HG02885 (cell line): Measurements from ENCODE around the gene RPL10.

ENCODE experiments used
- ATAC-seq: cut with Tn5 transposase; IDR thresholded peaks from one replicate; pipeline ENCODE4 v1.9.1; 2021; ENCODE audit warnings: mild to moderate bottlenecking; ENCODE audit not compliant: unreplicated experiment, poor library complexity

RPL10 gene

DNA sequence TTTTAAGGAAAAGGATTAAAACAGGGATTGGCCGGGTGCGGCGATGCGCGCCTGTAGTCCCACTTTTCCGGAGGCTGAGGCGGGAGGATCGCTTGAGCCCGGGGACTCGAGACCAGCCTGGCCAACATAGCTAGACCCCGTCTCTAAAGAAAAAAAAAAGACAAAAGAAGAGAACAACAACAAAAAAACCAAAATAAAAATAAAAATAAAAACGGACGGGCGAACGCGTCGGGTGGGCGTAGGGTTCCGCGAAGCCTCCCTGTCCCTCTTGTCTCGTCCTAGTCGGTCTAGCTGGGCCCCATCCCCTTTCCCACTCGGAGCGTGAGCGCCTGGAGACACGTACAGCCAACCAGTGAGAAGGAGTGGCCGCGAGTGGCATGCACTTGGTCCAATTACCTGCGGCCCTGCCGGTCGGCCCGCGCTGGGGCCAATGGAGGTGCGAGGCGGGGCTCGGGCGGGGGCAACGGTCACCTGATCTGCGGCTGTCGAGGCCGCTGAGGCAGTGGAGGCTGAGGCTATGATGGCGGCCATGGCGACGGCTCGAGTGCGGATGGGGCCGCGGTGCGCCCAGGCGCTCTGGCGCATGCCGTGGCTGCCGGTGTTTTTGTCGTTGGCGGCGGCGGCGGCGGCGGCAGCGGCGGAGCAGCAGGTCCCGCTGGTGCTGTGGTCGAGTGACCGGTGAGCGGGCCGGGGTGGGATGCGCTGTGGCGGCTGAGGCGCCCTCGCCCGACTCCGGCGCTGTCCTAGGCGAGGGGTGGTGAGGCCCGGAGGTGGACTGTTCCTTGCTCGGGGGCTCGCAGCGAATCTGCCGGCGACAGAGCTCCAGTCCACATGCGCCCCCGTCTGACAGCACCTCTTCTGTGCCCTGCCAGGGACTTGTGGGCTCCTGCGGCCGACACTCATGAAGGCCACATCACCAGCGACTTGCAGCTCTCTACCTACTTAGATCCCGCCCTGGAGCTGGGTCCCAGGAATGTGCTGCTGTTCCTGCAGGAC is 30.3 kb downstream of the RPL10 start, which contains the start of gene ATP6AP1:
Gene ATP6AP1, plus strand, starts transcription at position 502 of the 996 bp plus-strand sequence. Its CDS starts 16 bp downstream, at position 518.
- ATAC-seq: peak; percentile 97

DNA sequence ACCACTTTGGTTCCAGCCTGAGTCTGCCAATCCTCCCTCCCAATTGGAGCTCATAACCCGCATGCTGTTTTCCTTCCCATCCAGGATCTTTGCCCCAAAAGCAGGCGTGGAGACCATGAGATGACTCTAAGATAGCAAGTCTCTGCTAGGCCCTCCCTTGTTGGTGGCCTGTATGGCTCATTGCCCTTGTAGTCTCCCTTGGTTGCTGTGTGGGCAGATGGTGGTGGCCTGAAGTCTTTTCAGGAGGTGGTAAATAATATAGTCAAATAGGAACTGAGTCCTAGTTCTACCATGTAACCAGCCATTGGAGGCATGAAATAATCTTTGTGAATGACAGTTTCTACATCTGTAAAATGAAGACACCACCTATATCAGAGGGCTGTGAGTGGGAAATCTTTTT is 31.5 kb downstream of the RPL10 start:
- ATAC-seq: no peak

DNA sequence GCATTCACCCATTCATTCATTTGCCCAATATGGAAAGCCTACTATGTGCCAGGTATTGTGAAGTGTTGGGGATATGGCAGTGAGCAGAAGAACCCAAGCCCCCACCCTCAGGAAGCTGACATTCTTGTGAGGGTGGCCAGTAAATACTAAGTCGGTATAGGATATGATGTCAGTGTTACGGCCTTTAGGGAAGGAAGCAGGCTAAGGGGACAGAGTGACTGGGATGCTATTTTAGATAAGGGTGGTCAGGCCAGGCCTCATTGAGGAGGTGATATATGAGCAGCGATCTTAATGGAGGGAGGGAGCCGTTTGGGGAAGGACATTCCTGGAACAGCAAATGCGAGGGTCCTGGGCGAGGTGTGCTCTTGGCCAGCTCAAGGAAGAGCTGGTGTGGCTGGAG is 32.3 kb downstream of the RPL10 start:
- ATAC-seq: no peak

DNA sequence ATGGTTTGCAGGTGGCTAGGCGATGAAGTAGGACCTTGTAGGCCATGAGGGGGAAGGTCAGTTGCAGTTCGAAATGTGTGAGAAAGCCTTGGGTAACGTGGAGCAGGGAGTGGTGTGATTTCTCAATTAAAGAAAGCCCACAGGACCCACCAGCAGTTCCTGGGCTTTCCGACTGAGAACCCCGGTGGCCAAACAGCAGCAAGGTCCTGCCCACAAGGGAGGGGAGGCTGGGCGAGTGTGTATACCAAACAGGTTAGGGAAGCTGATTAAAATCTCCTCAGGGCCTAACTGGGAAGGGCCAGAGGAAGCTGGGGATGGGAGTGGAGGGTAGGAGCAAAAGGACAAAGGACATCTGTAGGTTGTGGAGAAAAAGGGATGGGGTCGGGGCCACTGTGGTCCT is 32.7 kb downstream of the RPL10 start:
- no peak for ATAC-seq

DNA sequence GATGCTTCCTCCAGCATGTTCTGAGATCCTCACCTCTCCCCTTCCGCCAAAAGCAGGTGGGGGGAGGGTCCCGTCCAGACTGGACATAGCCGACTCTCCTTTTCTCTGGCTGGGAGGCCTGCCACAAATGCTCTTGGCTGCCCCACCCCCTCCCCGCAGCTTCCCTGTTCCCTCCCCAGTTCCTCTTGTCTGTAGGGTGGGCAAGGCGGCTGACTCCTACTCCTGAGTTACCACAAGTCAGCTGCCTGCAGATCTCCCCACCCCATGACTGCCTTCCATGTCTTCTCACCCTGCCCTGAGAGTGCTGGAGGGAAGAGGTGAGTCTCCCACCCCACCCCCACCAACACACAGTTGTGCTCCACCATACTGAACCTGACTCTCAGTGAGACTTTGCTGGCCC is 33.2 kb downstream of the RPL10 start:
- no peak for ATAC-seq

DNA sequence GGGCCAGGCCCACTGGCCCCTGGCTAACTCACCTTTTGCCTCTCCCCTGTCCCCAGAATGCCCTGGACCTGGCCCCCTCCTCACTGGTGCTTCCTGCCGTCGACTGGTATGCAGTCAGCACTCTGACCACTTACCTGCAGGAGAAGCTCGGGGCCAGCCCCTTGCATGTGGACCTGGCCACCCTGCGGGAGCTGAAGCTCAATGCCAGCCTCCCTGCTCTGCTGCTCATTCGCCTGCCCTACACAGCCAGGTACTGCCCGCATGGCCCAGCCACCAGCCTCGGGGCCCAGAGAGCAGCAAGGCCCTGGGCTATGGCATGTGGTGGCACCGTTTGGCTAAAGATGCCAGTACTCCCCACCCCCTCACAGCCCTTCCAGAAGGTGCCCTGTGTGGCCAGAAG is 34.0 kb downstream of the RPL10 start:
- ATAC-seq: no peak

DNA sequence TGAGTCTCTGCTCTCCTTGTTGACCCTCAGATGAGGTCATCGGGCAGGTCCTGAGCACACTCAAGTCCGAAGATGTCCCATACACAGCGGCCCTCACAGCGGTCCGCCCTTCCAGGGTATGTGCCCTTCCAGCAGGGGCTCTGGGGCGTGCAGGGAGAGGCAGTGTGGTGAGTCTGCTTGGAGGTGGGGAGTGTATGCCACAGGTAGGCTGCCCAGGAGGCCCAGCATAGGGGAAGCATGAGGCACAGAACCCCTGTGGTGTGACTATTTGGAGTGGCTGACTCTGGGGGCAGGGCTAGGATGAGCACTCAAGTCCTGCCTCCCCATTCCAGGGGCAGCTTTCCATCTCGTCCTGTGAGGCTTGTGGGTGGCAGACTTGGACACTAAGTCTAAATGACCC is 35.4 kb downstream of the RPL10 start:
- no peak for ATAC-seq

DNA sequence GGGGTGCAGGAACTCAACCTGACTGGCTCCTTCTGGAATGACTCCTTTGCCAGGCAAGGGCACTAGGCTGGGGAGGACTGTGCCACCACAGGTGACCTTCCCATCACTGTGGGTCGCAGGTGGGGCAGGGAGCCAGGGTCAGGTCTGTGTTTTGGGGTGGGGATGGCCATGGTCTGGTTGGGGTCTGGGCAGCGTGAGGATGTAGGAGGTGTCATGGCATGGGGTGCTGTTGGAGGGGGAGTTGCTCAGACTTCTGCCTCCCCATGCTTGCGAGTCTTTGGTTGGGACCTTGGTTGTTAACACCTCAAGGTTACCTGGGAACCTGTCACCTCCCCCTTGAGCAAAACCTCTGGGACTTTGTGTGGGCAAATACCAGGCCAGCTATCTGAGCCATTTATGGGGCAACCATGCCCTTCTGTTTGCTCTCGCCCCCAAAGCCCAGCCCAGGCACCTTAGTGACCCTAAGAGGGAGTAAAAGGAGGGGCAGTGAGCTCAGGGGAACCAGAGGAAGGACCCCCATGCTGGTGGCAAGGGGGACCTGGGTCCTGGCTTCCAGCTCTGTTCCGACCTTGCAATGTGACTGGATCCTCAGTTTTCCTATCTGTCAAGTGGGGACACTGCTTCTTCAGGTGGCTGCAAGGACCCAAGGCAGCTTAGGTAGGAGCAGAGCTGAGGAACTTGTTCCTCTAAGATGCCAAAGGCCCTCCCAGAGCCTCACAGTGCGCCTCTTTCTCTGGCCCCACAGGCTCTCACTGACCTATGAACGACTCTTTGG is 36.4 kb downstream of the RPL10 start:
- no peak for ATAC-seq

DNA sequence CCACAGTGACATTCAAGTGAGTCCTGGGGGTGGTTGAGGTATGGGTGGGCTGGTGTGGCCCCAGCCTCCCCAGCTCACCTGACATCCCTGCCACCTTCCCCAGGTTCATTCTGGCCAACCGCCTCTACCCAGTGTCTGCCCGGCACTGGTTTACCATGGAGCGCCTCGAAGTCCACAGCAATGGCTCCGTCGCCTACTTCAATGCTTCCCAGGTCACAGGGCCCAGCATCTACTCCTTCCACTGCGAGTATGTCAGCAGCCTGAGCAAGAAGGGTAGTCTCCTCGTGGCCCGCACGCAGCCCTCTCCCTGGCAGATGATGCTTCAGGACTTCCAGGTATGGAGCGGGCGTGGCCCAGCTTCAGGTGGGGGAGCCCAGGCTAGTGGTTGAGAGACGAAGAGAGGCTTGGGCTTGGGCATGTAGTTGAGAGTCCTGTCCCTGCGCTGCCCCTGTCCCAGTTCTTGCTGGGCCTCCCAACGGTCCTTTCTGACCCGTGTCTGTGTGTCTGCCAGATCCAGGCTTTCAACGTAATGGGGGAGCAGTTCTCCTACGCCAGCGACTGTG is 37.1 kb downstream of the RPL10 start:
- ATAC-seq: no peak

DNA sequence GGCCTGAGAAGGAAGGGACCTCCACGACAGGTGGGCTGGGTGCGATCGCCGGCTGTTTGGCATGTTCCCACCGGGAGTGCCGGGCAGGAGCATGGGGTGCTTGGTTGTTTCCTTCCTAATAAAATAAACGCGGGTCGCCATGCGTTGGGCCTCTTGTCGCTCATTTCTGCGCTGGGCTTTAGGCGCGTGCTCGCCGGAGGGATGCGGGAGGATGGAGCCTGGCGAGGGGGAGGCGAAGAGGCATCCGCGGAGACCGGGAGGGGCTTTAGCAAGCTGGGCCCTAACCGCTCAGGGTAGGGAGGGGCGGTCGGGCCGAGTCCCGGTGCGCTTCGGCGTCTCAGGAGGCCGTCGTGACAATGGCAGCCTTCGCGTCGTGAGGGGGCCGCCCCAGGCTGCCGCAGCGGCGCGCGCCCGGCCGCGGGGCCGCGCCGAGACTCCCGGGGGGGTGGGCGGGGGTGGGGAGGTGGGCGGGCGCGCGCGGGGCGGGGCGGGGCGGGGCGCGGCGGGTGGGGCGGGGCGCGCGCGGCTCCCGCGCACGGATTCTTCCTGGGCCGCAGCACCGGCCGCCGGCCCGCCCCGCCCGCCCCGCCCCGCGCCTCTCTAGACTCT is 38.3 kb downstream of the RPL10 start:
- peak; percentile 50 for ATAC-seq

DNA sequence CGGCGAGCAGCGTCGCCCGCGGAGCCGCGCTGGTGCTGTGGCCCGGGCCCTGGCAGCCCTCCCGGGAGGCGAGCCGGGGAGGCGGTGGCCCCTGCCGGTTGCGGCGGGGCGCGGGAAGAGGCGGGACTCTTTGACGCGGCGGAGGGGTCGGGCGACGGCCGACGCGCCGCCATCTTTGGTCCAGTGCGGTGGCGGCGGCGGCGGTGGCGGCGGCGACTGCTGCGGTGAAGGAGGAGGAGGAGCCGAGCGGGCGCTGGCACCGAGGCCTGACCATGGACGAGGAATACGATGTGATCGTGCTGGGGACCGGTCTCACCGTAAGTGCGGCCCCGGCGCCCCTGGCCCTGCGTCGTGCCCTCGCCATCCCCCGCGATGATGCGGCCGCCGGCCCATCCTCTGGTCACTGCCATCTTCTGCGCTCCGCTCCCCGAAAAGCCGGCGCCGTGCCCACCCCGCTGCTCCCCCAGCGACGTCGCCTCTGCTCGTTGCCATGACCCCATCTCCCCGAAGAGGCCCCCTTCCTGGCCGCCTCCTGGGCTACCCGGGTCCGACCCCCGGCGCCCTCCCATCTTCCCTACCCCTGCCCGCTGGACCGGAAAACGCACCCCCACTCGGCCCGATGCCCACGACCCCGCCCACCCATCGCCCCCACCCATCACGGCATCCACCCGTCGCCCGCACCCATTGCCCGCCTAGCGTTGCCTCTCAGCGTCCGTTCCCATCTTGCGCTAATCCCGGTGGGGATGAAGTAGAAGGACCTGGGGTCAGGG is 39.0 kb downstream of the RPL10 start, which contains the start of gene GDI1:
Gene GDI1, plus strand, starts transcription at position 172 of the 770 bp plus-strand sequence. Its CDS starts 101 bp downstream, at position 273.
- peak; percentile 52 for ATAC-seq

DNA sequence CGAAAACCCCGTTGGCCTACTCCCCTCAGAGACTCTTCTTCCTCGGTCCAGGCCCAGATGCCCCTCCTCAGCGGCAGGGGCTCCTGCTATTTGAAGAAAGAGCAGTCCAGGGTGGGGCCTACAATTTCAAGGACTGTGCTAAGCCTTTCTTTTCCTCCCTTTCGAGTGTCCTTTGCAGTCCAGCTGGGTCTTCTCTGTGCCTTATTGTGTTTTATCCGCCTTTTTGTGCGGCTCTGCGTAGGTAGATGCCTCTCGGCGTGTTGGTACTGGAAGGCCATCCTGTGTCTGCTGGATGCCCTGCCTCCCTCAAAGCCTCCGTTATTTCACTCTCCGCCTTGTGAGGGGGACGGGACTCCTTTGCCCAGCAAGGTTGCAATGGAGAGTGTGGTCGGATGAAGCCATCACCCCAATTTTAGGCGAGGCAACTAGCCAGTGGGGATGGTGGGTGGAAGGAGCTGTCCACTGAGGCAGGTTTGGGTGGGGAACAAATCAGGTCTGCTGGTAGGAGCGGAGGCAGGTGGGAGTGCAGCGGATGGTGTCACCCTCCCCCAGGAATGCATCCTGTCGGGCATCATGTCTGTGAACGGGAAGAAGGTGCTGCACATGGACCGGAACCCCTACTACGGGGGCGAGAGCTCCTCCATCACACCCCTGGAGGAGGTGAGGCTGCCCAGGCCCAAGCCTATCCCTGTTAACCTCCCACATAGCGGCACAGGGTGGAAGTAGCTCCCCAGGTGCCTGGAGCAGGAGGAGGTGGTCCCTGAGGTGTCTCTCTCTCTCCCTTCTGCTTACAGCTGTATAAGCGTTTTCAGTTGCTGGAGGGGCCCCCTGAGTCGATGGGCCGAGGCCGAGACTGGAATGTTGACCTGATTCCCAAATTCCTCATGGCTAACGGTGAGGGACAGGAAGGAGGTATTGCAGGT is 40.1 kb downstream of the RPL10 start:
- no peak for ATAC-seq

DNA sequence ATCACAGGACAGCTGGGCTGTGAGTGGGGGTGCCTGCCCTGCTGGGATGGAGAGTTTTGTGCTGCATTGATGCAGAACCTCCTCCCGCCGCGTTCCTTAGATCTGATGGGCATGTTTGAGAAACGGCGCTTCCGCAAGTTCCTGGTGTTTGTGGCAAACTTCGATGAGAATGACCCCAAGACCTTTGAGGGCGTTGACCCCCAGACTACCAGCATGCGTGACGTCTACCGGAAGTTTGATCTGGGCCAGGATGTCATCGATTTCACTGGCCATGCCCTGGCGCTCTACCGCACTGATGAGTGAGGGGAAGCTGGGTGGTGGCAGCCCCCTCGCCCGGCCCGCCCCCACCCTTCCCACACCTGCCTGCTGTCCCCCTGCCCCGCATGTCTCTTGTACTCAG is 41.7 kb downstream of the RPL10 start:
- ATAC-seq: no peak

DNA sequence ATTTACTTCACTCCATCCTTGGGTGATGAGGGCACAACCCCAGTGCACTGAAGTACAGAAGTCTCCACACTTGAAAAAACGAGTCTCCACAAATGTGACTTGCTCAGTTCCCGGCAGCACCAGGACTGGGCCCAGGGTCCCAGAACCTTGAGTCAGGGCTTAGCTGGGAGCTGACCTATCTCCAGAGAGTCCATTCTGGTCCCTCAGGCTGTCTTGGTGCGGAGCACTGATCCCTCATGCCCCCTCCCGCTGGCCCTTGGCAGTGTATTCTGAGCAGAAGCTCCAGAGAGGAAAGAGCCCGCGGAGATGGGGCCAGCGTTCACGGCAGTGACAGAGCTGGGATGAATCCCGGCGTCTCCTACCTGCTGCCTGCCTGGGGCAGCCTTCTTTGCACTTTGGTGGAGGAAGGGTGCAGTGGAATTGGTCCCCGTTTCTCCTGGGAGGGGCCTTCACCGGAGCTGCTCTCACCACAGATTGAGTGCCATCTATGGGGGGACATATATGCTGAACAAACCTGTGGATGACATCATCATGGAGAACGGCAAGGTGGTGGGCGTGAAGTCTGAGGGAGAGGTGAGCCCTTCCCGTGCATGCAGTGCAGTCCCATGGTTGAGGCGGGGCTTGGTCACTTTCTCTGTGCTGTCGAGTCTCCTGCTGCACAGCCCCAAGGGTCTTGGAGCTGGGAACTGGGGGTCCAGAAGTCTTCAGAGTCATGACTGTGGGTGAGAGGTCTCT is 42.6 kb downstream of the RPL10 start:
- no peak for ATAC-seq

DNA sequence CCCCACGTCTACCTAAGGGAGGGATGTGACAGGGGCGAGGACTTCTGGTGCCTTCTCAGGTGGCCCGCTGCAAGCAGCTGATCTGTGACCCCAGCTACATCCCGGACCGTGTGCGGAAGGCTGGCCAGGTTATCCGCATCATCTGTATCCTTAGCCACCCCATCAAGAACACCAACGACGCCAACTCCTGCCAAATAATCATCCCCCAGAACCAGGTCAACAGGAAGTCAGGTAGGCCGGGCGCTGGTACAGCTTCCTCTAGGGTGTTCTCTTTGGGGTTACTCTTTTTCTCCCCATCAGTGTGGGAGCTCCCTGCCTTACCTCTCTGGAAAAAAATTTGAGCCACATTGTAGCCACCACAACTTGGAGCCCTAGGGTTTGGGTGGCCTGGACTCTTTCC is 43.4 kb downstream of the RPL10 start:
- no peak for ATAC-seq

DNA sequence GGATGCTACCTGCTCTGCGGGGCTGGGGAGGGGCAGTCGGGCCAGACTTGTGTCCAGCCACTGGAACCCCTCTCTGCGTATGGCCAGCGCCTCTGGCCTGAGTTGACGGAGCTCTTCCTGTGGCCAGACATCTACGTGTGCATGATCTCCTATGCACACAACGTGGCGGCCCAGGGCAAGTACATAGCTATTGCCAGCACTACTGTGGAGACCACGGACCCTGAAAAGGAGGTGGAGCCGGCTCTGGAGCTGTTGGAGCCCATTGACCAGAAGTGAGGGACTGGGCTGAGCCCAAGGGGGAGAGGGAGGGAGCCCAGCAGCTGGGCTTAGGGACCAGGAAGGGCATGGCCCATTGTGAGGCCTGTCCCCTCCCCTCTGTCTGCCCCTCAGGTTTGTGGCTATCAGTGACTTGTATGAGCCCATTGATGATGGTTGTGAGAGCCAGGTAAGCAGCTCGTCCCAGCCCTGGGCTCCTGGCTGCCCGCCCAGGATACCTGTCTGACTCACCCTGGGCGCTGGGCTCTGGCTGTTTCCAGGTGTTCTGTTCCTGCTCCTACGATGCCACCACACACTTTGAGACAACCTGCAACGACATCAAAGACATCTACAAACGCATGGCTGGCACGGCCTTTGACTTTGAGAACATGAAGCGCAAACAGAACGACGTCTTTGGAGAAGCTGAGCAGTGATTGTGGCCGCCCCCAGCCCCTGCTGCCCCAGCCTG is 44.0 kb downstream of the RPL10 start:
- no peak for ATAC-seq

DNA sequence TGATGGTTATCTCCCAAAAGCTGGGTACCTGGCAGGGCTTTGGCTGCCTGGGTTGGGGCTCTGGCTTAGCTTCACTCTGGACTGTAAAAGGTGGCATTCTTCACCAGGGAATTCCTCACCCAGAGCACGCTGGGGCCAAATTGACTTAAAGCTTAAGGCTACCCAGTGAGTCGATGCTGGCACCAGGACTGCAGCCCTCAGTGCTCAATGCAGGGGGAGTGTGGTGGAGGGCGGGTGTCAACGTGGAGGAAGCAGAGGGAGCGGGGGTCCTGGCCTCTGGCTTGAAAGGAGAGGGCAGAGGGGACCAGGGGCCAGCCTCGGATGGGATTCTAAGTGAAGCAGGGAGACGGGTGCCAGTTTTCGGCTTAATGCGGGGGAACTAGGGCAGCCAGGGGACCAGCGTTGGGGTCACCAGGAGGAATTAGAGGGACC is 45.3 kb downstream of the RPL10 start:
- ATAC-seq: peak; percentile 3
